ENCODE results near the gene SAMD14. TPM values are rescaled to one million over a fixed set of nuclear protein-coding genes. Genes with fewer than 3 reads are reported as not detected.

SAMD14 gene
- total and polyA plus RNA-seq, 2 donors (not counting 1 experiment from before 2014, with no cell fraction given): 2.1 to 3.8 TPM

DNA sequence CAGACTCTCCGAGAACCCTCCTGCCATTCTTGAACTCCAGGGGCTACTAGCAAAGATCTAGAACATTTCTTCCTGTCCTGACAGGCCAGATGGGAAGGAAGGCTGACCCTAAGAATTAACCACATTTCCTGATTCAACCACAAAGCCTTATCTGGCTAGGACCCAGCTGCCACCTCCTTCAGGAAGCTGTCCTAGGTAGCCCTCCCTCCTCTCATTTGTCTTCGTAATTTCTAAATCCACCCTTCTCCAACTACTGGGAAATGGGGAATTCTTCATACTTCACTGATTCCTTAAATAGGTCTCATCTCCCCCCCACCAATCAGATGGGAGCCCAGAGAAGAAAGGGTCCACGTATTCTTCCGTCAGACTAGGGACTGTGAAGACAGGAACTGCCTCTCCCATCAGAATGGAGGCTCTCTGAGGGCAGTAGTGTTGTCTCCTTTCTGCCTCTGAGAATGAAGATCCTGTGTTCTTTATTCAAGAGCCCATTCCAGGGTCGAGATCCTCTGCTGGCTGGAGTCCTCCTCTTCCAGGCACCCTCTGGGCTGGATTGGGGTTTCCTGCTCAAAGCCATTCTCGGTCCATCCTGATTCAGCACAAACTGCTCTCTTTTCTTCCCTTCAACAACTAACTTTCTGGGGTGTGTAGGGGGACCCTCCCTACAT lies 2.1 kb downstream of the SAMD14 start:
- TF ChIP-seq EZH2 (IDR thresholded peaks at IDR 0.05; ENCODE audit: low read length, missing control alignments) (no peak), CTCF (conservative IDR thresholded peaks at IDR 0.05 in 1 of 2, IDR thresholded peaks at IDR 0.05 in 1 of 2; ENCODE audit: low read depth in 1 of 2, low read length in 2 of 2) (no peak)

DNA sequence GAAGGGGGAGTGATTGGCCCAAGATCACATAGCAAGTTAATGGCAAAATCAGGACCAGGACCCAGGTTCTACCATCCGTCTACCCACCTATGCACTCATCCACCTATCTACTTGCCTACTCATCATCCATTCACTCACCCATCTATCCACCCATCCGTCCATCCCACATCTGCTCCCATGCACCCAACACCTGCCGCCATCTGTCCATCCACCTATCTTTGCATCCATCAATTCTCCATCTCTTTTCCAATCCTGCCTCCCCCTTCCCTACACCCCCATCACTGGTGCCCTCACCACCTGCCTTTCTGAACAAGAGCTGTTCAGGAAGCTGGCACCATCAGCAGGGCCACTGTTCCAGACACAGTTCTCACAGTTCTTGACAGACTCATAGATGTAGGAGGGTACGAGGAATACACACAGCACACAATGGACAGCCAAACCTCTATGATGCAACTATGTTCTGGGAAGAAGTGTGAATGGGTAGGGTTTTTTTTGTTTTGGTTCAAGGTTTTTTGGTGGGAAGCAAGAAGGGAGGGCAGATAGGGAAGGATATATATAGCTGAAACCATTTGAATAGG lies 4.5 kb downstream of the SAMD14 start:
- TF ChIP-seq CTCF (conservative IDR thresholded peaks at IDR 0.05 in 1 of 2, IDR thresholded peaks at IDR 0.05 in 1 of 2; ENCODE audit: low read depth in 1 of 2, low read length in 2 of 2) (no peak), EZH2 (IDR thresholded peaks at IDR 0.05; ENCODE audit: low read length, missing control alignments) (no peak)
- no peak overlapping the region for H2AFZ ChIP-seq (ENCODE audit: low read length)
- H3K79me2 ChIP-seq (ENCODE audit: control insufficient read depth, insufficient read depth, low read length): no peaks in the 10 kb centered on the region
- no peaks in the 10 kb centered on the region for H3K4me1 ChIP-seq (ENCODE audit: control insufficient read depth, extremely low read depth, insufficient read depth, low read length)
- no peak overlapping the region for H3K4me3 ChIP-seq (replicated peaks in 1 of 4; ENCODE audit: control extremely low read depth in 1 of 4, insufficient read depth in 1 of 4, low read depth in 3 of 4, low read length in 4 of 4)
- no peaks in the 10 kb centered on the region for H3K27me3 ChIP-seq (ENCODE audit: control insufficient read depth, insufficient read depth, low read length)
- no peak overlapping the region for H3K9ac ChIP-seq (ENCODE audit: insufficient read depth, low read length)
- no peak for DNase-seq (ENCODE audit: low read depth in 2 of 2)
- H3K36me3 ChIP-seq (ENCODE audit: control insufficient read depth, insufficient read depth, low read length): no peaks in the 10 kb centered on the region
- no peaks in the 10 kb centered on the region for H4K20me1 ChIP-seq (ENCODE audit: control insufficient read depth, extremely low read depth, insufficient read depth, low read length)
- no peak overlapping the region for H3K4me2 ChIP-seq (ENCODE audit: extremely low read depth, insufficient read depth, low read length)
- H3K9me3 ChIP-seq (ENCODE audit: control insufficient read depth, insufficient read depth, low read depth, low read length): no peaks in the 10 kb centered on the region
- no peak overlapping the region for H3K27ac ChIP-seq (ENCODE audit: insufficient read depth, low read length)

More for the DNA sequence above, 2.1 kb downstream of the SAMD14 start:
- no peak overlapping the region for H3K4me3 ChIP-seq (replicated peaks in 1 of 4; ENCODE audit: control extremely low read depth in 1 of 4, insufficient read depth in 1 of 4, low read depth in 3 of 4, low read length in 4 of 4)
- H3K27me3 ChIP-seq (ENCODE audit: control insufficient read depth, insufficient read depth, low read length): no peaks in the 10 kb centered on the region
- DNase-seq (ENCODE audit: low read depth in 2 of 2): peak in 1 of 2 donors; percentile 62
- H3K36me3 ChIP-seq (ENCODE audit: control insufficient read depth, insufficient read depth, low read length): no peaks in the 10 kb centered on the region
- H3K79me2 ChIP-seq (ENCODE audit: control insufficient read depth, insufficient read depth, low read length): no peaks in the 10 kb centered on the region
- H3K4me2 ChIP-seq (ENCODE audit: extremely low read depth, insufficient read depth, low read length): no peak overlapping the region
- peaks cover 2% of the 10 kb centered on the region for H3K4me1 ChIP-seq (ENCODE audit: control insufficient read depth, extremely low read depth, insufficient read depth, low read length)
- H4K20me1 ChIP-seq (ENCODE audit: control insufficient read depth, extremely low read depth, insufficient read depth, low read length): no peaks in the 10 kb centered on the region
- no peak overlapping the region for H2AFZ ChIP-seq (ENCODE audit: low read length)
- H3K27ac ChIP-seq (ENCODE audit: insufficient read depth, low read length): no peak overlapping the region
- no peaks in the 10 kb centered on the region for H3K9me3 ChIP-seq (ENCODE audit: control insufficient read depth, insufficient read depth, low read depth, low read length)
- no peak overlapping the region for H3K9ac ChIP-seq (ENCODE audit: insufficient read depth, low read length)

DNA sequence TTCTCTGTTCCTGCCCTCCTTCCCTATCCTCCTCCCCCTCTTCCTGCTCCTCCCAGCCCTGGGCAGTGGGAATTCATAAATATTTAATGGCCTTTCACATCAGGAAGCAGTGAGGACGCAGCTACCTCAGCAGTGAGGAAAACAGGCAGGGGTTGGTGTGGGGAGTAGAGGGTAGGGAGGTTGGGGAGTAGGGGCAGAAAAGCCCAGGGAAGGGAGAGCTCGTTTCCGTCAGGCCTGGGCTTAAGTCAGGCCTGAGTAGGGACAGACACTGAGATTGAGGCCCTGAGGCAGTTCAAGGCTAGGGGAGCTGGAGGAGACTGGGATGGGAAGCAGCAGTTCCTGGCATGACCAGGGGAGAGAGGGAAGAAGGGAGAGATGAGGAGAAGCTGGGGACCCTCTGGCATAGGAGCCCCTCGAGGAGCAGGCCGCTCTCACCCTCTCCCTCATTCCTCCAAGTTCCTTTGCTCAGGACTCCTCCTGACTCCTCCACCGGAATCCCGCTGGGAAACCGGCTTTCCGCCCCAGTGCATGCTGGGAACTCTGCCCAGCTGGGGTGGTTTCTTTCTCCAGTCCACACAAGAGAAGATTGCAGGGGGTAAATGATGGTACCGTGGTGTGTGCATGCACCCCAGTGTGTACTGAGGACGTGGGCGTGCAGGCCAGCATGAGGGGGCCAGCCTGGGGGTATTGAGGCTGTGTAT lies 6.2 kb downstream of the SAMD14 start:
- Histone ChIP-seq H3K9me3 (ENCODE audit: control insufficient read depth, insufficient read depth, low read depth, low read length) (no peaks in the 10 kb centered on the region), H3K9ac (ENCODE audit: insufficient read depth, low read length) (no peak overlapping the region), H3K79me2 (ENCODE audit: control insufficient read depth, insufficient read depth, low read length) (no peaks in the 10 kb centered on the region), H3K27me3 (ENCODE audit: control insufficient read depth, insufficient read depth, low read length) (no peaks in the 10 kb centered on the region), H3K4me2 (ENCODE audit: extremely low read depth, insufficient read depth, low read length) (no peak overlapping the region), H2AFZ (ENCODE audit: low read length) (peak overlapping the region; percentile 27), H3K36me3 (ENCODE audit: control insufficient read depth, insufficient read depth, low read length) (no peaks in the 10 kb centered on the region), H3K4me3 (replicated peaks in 1 of 4; ENCODE audit: control extremely low read depth in 1 of 4, insufficient read depth in 1 of 4, low read depth in 3 of 4, low read length in 4 of 4) (peak overlapping the region in 1 of 4 experiments; percentile 10), H3K4me1 (ENCODE audit: control insufficient read depth, extremely low read depth, insufficient read depth, low read length) (no peaks in the 10 kb centered on the region), H3K27ac (ENCODE audit: insufficient read depth, low read length) (no peak overlapping the region), H4K20me1 (ENCODE audit: control insufficient read depth, extremely low read depth, insufficient read depth, low read length) (no peaks in the 10 kb centered on the region)
- TF ChIP-seq EZH2 (IDR thresholded peaks at IDR 0.05; ENCODE audit: low read length, missing control alignments): no peak
- TF ChIP-seq CTCF (conservative IDR thresholded peaks at IDR 0.05 in 1 of 2, IDR thresholded peaks at IDR 0.05 in 1 of 2; ENCODE audit: low read depth in 1 of 2, low read length in 2 of 2): no peak
- peak in 1 of 2 donors; percentile 41 for DNase-seq (ENCODE audit: low read depth in 2 of 2)
